H9 (cell line): ENCODE measurements around the gene PPIP5K1. TPM values are rescaled to one million over a fixed set of nuclear protein-coding genes. Genes with fewer than 3 reads are reported as not detected.

ENCODE experiments used
- DNase-seq: peaks from one replicate; pipeline ENCODE4 v3.0.0-alpha.2; 2017
- H2AFZ ChIP-seq: one replicate; pipeline ENCODE4 v1.6.1; 2013; ENCODE audit warnings: mild to moderate bottlenecking, low read length, control low read depth, moderate library complexity
- H2AK5ac ChIP-seq: 2 replicates; pipeline ENCODE4 v1.6.1; 2013; ENCODE audit warnings: low read length, control low read depth, mixed read lengths; ENCODE audit not compliant: insufficient read length
- H2BK120ac ChIP-seq: one replicate; pipeline ENCODE4 v1.6.1; 2013; ENCODE audit warnings: low read depth, mild to moderate bottlenecking, low read length, control low read depth, inconsistent platforms; ENCODE audit not compliant: poor library complexity, severe bottlenecking
- H2BK12ac ChIP-seq: 2 replicates; pipeline ENCODE4 v1.6.1; 2013; ENCODE audit warnings: low read length, control low read depth, mixed read lengths, low read depth; ENCODE audit not compliant: insufficient read length
- H2BK15ac ChIP-seq: 2 replicates; pipeline ENCODE4 v1.6.1; 2013; ENCODE audit warnings: low read depth, low read length, control low read depth
- H2BK20ac ChIP-seq: one replicate; pipeline ENCODE4 v1.6.1; 2013; ENCODE audit warnings: low read depth, mild to moderate bottlenecking, low read length, control low read depth, inconsistent platforms; ENCODE audit not compliant: poor library complexity, severe bottlenecking
- H2BK5ac ChIP-seq: 2 replicates; pipeline ENCODE4 v1.6.1; 2013; ENCODE audit warnings: low read length, control low read depth, mixed read lengths; ENCODE audit not compliant: insufficient read length
- H3K14ac ChIP-seq: 2 replicates; pipeline ENCODE4 v1.6.1; 2013; ENCODE audit warnings: low read length, control low read depth; ENCODE audit not compliant: insufficient read depth
- H3K18ac ChIP-seq: 2 replicates; pipeline ENCODE4 v1.6.1; 2013; ENCODE audit warnings: low read depth, mild to moderate bottlenecking, mixed read lengths, low read length, control low read depth; ENCODE audit not compliant: insufficient read length
- H3K23ac ChIP-seq: 2 replicates; pipeline ENCODE4 v1.6.1; 2013; ENCODE audit warnings: low read length, control low read depth, mixed read lengths, low read depth; ENCODE audit not compliant: insufficient read length
- H3K23me2 ChIP-seq: 2 replicates; pipeline ENCODE4 v1.6.1; 2013; ENCODE audit warnings: low read depth, mild to moderate bottlenecking, mixed read lengths, low read length, control low read depth; ENCODE audit not compliant: insufficient read length, poor library complexity, severe bottlenecking
- H3K27ac ChIP-seq: 2 replicates; pipeline ENCODE4 v1.5.1; 2013; ENCODE audit warnings: low read length, control low read depth, mixed read lengths, low read depth; ENCODE audit not compliant: insufficient read length
- H3K27me3 ChIP-seq: 2 replicates; pipeline ENCODE4 v1.6.1; 2013; ENCODE audit warnings: low read length, control low read depth, inconsistent platforms; ENCODE audit not compliant: insufficient read depth
- H3K4ac ChIP-seq: 2 replicates; pipeline ENCODE4 v1.6.1; 2013; ENCODE audit warnings: low read depth, mild to moderate bottlenecking, control low read depth, inconsistent platforms, low read length, moderate library complexity
- H3K4me1 ChIP-seq: 2 replicates; pipeline ENCODE4 v1.6.1; 2013; ENCODE audit warnings: low read length, control low read depth, inconsistent platforms; ENCODE audit not compliant: insufficient read depth
- H3K4me2 ChIP-seq: 2 replicates; pipeline ENCODE4 v1.6.1; 2013; ENCODE audit warnings: low read length, control low read depth, mixed read lengths; ENCODE audit not compliant: insufficient read length, insufficient read depth
- H3K56ac ChIP-seq: 2 replicates; pipeline ENCODE4 v1.6.1; 2013; ENCODE audit warnings: low read depth, mild to moderate bottlenecking, mixed read lengths, low read length, control low read depth; ENCODE audit not compliant: insufficient read length
- H3K79me1 ChIP-seq: 2 replicates; pipeline ENCODE4 v1.6.1; 2013; ENCODE audit warnings: low read depth, mild to moderate bottlenecking, moderate library complexity, low read length, control low read depth, inconsistent platforms; ENCODE audit not compliant: insufficient read depth, poor library complexity, severe bottlenecking
- H3K79me2 ChIP-seq: 2 replicates; pipeline ENCODE4 v1.6.1; 2013; ENCODE audit warnings: low read length, control low read depth, inconsistent platforms; ENCODE audit not compliant: insufficient read depth
- H3K9ac ChIP-seq: 2 replicates; pipeline ENCODE4 v1.6.1; 2013; ENCODE audit warnings: low read length, control low read depth, mixed read lengths; ENCODE audit not compliant: insufficient read length; ENCODE audit errors: extremely low read depth
- H3K9me3 ChIP-seq: one replicate; pipeline ENCODE4 v1.6.1; 2013; ENCODE audit warnings: low read depth, low read length, inconsistent platforms; ENCODE audit not compliant: control insufficient read depth
- H3T11ph ChIP-seq: one replicate; pipeline ENCODE4 v1.6.1; 2013; ENCODE audit warnings: mild to moderate bottlenecking, low read length, control low read depth, inconsistent platforms
- H4K20me1 ChIP-seq: one replicate; pipeline ENCODE4 v1.6.1; 2013; ENCODE audit not compliant: control insufficient read depth, insufficient read length, insufficient read depth
- H4K5ac ChIP-seq: 2 replicates; pipeline ENCODE4 v1.6.1; 2013; ENCODE audit warnings: low read depth, mild to moderate bottlenecking, mixed read lengths, low read length, control low read depth; ENCODE audit not compliant: insufficient read length
- H4K8ac ChIP-seq: replicated peaks from 2 replicates; pipeline ENCODE4 v1.6.1; 2013; ENCODE audit warnings: low read length, control low read depth, mixed read lengths, low read depth; ENCODE audit not compliant: insufficient read length
- H4K91ac ChIP-seq: 2 replicates; pipeline ENCODE4 v1.6.1; 2013; ENCODE audit warnings: low read depth, mild to moderate bottlenecking, moderate library complexity, mixed read lengths, low read length, control low read depth; ENCODE audit not compliant: insufficient read length
- H3K27ac Mint-ChIP-seq, 3 experiments: 2 replicates in 2 of 3; 3 replicates in 1 of 3; pipeline ENCODE4 v1.8.0; 2020 to 2021; ENCODE audit warnings: mixed read lengths in 3 of 3, mild to moderate bottlenecking in 1 of 3, moderate library complexity in 1 of 3
- H3K27me3 Mint-ChIP-seq: 2 replicates; pipeline ENCODE4 v1.8.0; 2021; ENCODE audit warnings: low read depth, mild to moderate bottlenecking, moderate library complexity, mixed read lengths
- H3K36me3 Mint-ChIP-seq, 3 experiments: 2 replicates in 2 of 3; 3 replicates in 1 of 3; pipeline ENCODE4 v1.8.0; 2020 to 2021; ENCODE audit warnings: low read depth in 3 of 3, mixed read lengths in 3 of 3; ENCODE audit not compliant: insufficient read depth in 1 of 3
- H3K4me1 Mint-ChIP-seq, 2 experiments: 2 replicates each; pipeline ENCODE4 v1.8.0; 2020; ENCODE audit warnings: mixed read lengths in 2 of 2
- H3K4me3 Mint-ChIP-seq, 2 experiments: 2 replicates in 1 of 2; 3 replicates in 1 of 2; pipeline ENCODE4 v1.8.0; 2020 to 2021; ENCODE audit warnings: mild to moderate bottlenecking in 2 of 2, mixed read lengths in 2 of 2, moderate library complexity in 1 of 2
- H3K9me3 Mint-ChIP-seq, 2 experiments: 2 replicates in 1 of 2; 3 replicates in 1 of 2; pipeline ENCODE4 v1.8.0; 2020; ENCODE audit warnings: mild to moderate bottlenecking in 2 of 2, mixed read lengths in 2 of 2, moderate library complexity in 1 of 2
- WGBS: extraction: QIAGEN DNeasy Blood & Tissue Kit; methylation state at CpG from one replicate; pipeline ENCODE4 v1.1.7; 2013; ENCODE audit warnings: missing lambda C conversion rate, low lambda C conversion rate, mixed read lengths; ENCODE audit not compliant: insufficient read length; ENCODE audit errors: extremely low coverage; 5-methylcytosine and 5-hydroxymethylcytosine counted together
- total RNA-seq: library from RNA; stranded (reverse); gene quantifications from 2 replicates; pipeline ENCODE4 v1.2.1, GENCODE V29; 2021
- TF ChIP-seq, protein P1 (sequence below): fragments of 200-600 bp; sonication (generic); conservative IDR thresholded peaks from 3 replicates; pipeline ENCODE4 v1.8.0; 2021; ENCODE audit warnings: antibody characterized with exemption, mild to moderate bottlenecking

Gene PPIP5K1
- total RNA-seq, 1 experiment from 2014 or later: 28.5 TPM

DNA sequence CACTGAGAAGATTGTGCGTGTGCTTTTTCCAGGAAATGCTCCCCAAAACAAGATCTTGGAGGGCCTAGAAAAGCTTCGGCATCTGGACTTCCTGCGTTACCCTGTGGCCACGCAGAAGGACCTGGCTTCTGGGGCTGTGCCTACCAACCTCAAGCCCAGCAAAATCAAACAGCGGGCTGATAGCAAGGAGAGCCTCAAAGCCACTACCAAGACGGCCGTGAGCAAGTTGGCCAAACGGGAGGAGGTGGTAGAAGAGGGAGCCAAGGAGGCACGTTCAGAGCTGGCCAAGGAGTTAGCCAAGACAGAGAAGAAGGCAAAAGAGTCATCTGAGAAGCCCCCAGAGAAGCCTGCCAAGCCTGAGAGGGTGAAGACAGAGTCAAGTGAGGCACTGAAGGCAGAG lies 67.8 kb downstream of the PPIP5K1 start:
- peaks cover 0 to 7% (median 2%) of the 10 kb centered on the region in 3 experiments; a peak in 3 of 7 replicates for H3K36me3 Mint-ChIP-seq

More for the DNA sequence above, 67.8 kb downstream of the PPIP5K1 start:
- WGBS: no CpG with 5 or more reads among the region's 9 CpGs
- H3K56ac ChIP-seq: no peak overlapping the region
- no peak overlapping the region for H3K9ac ChIP-seq
- no peak overlapping the region for H2AK5ac ChIP-seq
- H2BK120ac ChIP-seq: no peak overlapping the region
- no peak overlapping the region for H2BK15ac ChIP-seq
- Mint-ChIP-seq H3K4me1 (peaks cover 19 to 25% of the 10 kb centered on the region in 2 experiments), H3K27ac (no peak overlapping the region), H3K4me3 (no peak overlapping the region), H3K27me3 (peaks cover 85% of the 10 kb centered on the region), H3K9me3 (no peaks in the 10 kb centered on the region; a peak in 1 of 5 replicates)
- TF ChIP-seq, protein P1, sequence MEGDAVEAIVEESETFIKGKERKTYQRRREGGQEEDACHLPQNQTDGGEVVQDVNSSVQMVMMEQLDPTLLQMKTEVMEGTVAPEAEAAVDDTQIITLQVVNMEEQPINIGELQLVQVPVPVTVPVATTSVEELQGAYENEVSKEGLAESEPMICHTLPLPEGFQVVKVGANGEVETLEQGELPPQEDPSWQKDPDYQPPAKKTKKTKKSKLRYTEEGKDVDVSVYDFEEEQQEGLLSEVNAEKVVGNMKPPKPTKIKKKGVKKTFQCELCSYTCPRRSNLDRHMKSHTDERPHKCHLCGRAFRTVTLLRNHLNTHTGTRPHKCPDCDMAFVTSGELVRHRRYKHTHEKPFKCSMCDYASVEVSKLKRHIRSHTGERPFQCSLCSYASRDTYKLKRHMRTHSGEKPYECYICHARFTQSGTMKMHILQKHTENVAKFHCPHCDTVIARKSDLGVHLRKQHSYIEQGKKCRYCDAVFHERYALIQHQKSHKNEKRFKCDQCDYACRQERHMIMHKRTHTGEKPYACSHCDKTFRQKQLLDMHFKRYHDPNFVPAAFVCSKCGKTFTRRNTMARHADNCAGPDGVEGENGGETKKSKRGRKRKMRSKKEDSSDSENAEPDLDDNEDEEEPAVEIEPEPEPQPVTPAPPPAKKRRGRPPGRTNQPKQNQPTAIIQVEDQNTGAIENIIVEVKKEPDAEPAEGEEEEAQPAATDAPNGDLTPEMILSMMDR: no peak
- H3K23me2 ChIP-seq: peaks cover 15% of the 10 kb centered on the region
- H2BK20ac ChIP-seq: no peak overlapping the region
- H2AFZ ChIP-seq: no peak overlapping the region
- H2BK5ac ChIP-seq: no peak overlapping the region
- H3K9me3 ChIP-seq: no peaks in the 10 kb centered on the region
- no peak overlapping the region for H3T11ph ChIP-seq
- no peak overlapping the region for H4K8ac ChIP-seq
- H2BK12ac ChIP-seq: no peak overlapping the region
- H3K23ac ChIP-seq: no peak overlapping the region
- H3K79me2 ChIP-seq: no peaks in the 10 kb centered on the region
- H3K18ac ChIP-seq: no peak overlapping the region
- no peak overlapping the region for H4K5ac ChIP-seq
- H3K27ac ChIP-seq: no peak overlapping the region
- no peaks in the 10 kb centered on the region; the same call in 1 of the 2 replicates for H3K4me1 ChIP-seq
- H3K27me3 ChIP-seq: peaks cover 11% of the 10 kb centered on the region; the same call in 1 of the 2 replicates
- no peaks in the 10 kb centered on the region for H4K20me1 ChIP-seq
- no peak overlapping the region for H3K4me2 ChIP-seq
- H4K91ac ChIP-seq: no peak overlapping the region
- H3K4ac ChIP-seq: no peak overlapping the region
- DNase-seq: no peak
- H3K14ac ChIP-seq: no peak overlapping the region
- H3K79me1 ChIP-seq: no peaks in the 10 kb centered on the region
